SH-SY5Y (cell line): ENCODE measurements around the gene DNAJB13.

Experiments used
- GATA2 ChIP-seq: IDR thresholded peaks from 2 replicates; pipeline ENCODE4 v1.6.1; 2011; ENCODE audit warnings: mild to moderate bottlenecking, low read depth, low read length
- GATA3 ChIP-seq: IDR thresholded peaks from 2 replicates; pipeline ENCODE4 v1.6.1; 2011; ENCODE audit warnings: low read depth, mild to moderate bottlenecking, low read length, moderate library complexity

- TF ChIP-seq GATA2 (no peak), GATA3 (no peak)
Measured at GRCh38 chr11:74010306-74011300, 59.8 kb downstream of the DNAJB13 start.
